IPS-18c (cell line): ENCODE results near the gene RBM5.

Source experiments
- H3K4me3 ChIP-seq: 2 replicates; pipeline ENCODE4 v1.7.0; 2013; ENCODE audit warnings: low read depth, mild to moderate bottlenecking, low read length, moderate library complexity; ENCODE audit not compliant: insufficient read depth
- H3K9me3 ChIP-seq: one replicate; pipeline ENCODE4 v1.6.1; 2013; ENCODE audit warnings: mild to moderate bottlenecking, low read length, moderate library complexity; ENCODE audit not compliant: control insufficient read depth, insufficient read depth

The RBM5 gene

GRCh38 chr3:50151728-50152127 lies 63.0 kb downstream of the RBM5 start:
- peaks cover 3% of the 10 kb centered on the region for H3K9me3 ChIP-seq
- no peak overlapping the region for H3K4me3 ChIP-seq

DNA sequence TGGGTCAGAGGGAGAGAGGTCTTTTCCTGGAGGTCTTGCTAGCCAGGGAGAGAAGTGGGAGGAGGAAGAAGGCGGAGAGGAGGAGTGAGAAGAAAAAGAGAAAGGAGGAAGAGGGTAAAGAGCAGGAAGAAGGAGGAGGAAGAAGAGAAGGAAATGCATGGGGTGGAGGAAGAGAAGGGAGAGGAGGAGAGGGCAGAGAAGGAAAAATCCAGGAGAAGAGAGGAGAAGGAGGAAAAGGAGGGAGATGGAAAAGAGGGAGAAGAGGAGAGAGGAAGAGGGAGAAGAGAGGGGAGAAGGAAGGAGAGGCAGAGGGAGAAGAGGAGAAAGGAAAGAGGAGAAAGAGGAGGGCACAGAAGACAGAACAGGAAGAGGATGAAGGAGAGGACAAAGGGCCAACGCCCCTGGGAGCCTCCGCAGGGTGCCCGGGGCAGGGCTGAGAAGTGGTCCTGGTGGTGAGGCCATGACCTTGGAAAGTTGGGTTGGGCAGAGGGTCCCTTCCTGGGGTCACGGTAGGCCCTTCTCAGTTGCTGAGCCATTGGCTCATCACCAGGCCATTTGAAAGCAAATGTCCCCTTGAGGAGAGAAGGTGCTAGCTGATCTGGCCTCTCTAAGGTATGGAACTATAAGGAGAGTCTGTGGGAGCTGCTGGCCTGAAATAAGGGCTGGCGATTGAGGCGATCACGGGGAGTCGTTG lies 65.2 kb downstream of the RBM5 start:
- Histone ChIP-seq H3K4me3 (peak overlapping the region; percentile 43), H3K9me3 (peaks cover 3% of the 10 kb centered on the region)

- Histone ChIP-seq H3K9me3 (peaks cover 3% of the 10 kb centered on the region), H3K4me3 (peak overlapping the region; percentile 43)
These were observed 65.7 kb downstream of the RBM5 start for GRCh38 chr3:50154476-50154839.

DNA sequence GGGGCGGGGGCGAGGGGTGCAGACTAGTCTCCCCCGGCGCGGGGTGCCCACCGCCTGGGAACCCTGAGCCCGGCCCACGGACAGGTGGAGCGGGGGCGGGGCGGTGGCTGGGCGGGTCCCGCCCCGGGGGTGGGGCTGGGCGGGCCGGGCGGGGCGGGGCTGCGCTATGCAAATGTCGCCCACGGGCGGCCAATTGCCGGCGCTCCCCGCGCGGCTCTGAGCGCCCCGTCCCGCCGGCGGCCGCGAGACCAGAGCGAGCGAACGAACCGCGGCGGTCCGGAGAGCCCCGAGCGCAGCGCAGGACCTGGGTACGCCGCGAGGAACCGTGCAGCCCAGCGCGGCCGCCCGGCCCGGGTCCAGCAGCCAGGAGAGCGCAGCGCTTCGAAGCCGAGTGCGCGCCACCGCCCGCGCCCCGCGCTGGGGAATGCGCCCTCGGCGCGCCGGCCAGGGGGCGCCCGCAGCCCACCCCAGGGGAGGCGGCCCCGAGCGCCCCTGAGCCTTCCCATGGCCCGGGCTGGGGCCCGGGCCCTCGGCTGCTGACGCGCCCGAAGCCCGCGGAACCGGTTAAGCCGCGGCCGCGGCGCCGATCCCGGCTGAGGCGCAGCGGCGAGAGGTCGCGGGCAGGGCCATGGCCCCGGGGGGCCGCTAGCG lies 66.2 kb downstream of the RBM5 start, which contains the start of gene SEMA3F:
Gene SEMA3F (plus strand): TSS at position 485 of the 651 bp plus-strand sequence. CDS start 4,299 bp downstream, outside the sequence.
- Histone ChIP-seq H3K4me3 (peak within 1 kb of the TSS; percentile 71), H3K9me3 (peaks cover 3% of the 10 kb centered on the region)

DNA sequence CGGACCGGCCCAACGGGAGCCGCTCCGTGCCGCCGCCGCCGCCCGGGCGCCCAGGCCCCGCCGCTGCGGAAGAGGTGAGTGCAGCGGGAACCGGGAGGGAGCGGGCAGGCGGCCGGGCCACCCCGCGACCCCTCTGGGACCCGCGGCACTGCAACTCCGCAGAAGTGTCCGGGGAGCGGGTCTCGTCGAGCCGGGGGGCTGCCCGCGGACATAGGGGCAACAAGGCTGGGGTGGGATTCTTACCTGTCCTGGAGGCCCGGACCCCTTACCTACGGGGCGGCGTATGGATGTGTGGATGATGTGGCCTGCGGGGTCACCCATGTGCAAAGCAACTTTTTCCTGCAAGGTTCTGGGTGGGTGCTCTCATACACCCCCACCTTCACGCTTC lies 66.8 kb downstream of the RBM5 start:
- Histone ChIP-seq H3K4me3 (peak overlapping the region; percentile 71), H3K9me3 (peaks cover 3% of the 10 kb centered on the region)

DNA sequence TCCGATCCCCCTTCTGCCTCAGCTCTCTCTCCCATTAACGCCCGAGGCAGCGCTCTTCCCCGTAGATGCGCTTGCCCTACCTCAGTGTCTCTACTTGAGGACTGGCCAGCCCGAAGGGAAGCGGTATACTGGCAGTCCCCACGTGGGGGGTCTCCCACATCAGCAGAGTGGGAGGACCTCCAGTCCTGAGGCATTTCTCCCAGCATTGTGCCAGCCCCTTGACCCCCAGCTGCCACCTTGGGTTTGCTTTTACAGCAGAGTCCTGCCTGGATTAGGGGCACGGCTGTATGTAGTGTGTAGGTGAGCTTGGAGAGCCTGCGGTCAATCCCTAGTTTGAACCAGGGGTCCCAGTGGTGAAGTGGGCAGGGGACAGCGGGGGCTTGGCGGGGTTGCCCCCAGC lies 67.2 kb downstream of the RBM5 start:
- H3K9me3 ChIP-seq, result peaks cover 3% of the 10 kb centered on the region
- peak overlapping the region; percentile 71 for H3K4me3 ChIP-seq

DNA sequence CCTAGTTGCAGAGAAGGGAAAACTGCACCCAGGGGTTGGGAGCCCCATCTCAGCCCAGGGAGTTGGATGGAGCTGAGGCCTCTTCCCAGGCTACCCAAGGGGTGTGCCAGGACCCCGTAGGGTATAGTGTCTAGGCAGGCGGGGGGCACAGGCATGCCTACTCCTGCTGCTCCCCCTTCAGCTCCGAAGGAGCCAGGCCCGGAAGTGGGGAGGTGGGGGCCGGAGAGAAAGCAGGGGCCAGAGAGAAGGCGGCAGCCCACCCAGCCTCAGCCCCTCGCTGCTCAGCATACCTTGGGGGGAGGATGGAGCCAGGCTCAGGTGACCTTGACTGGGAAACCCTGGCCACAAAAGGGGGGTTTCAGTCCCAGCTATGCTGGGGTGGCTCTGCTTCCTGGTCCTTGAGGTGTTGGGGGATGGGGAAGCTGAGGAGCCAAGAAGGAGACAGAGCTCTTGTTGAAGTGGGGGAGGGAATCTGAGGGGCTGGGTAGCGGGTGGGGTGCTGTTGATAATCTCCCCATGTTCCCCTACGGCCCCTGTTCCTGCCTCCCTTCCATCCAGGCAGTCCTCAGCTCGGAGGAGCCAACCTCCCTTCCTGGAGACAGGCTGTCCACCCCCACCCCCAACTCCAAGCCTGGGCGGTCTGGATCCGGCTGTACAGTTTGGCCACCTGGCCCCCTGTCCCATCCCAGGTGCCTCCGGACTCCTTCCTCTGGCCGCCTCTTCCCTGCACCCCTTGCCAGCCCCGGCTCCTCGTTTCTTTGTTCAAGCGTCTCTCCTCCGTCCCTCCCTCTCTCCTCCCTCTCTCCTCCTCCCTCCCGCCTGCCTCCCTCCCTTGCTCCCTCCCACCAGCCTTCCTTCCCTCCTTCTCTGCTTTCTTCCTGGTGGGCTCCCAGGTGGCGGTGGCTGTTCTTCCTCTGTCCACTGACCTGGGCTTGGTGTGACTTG lies 68.1 kb downstream of the RBM5 start:
- Histone ChIP-seq H3K4me3 (peak overlapping the region; percentile 71), H3K9me3 (peaks cover 3% of the 10 kb centered on the region)

DNA sequence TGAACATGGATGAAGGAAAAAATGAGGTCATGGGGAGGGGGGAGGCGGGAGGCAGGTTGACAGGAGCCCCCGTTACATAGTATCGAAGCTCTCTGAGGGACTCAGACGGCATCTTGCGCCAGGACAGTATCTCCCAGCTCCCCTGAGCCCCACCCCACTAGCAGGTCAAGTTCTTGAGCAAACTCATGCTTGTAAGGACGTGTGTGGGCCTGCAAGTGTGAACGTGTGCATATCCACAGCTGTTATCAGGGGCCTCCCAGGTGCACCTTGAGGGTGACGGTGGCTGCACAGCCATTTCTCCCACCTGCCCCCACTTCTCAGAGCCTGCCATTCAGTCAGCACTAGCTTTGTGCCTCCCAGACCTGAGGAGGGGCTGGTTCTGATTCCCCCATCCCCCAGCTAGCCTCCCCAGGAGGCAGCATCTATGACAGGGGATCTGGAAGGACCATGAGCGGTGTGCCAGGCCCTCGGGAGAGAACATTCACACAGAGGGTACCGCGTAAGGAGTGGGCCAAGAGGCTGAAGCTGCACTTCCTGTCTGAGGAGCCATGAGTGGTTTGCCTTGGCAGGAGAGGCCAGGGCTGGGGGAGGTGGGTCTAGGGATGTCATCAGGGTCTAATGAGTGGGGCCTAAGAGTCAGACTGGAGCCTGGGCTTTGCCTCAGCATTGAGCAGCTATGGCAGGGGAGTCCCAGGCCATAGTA lies 69.3 kb downstream of the RBM5 start:
- Histone ChIP-seq H3K4me3 (peak overlapping the region; percentile 6; the same call in 1 of the 2 replicates), H3K9me3 (peaks cover 3% of the 10 kb centered on the region)

- H3K9me3 ChIP-seq, result peaks cover 3% of the 10 kb centered on the region
- H3K4me3 ChIP-seq, result no peak overlapping the region
These were observed 69.9 kb downstream of the RBM5 start for GRCh38 chr3:50158530-50159146.

- H3K4me3 ChIP-seq, result no peak overlapping the region
- H3K9me3 ChIP-seq, result no peaks in the 10 kb centered on the region
These were observed 71.9 kb downstream of the RBM5 start for GRCh38 chr3:50160561-50160983.

DNA sequence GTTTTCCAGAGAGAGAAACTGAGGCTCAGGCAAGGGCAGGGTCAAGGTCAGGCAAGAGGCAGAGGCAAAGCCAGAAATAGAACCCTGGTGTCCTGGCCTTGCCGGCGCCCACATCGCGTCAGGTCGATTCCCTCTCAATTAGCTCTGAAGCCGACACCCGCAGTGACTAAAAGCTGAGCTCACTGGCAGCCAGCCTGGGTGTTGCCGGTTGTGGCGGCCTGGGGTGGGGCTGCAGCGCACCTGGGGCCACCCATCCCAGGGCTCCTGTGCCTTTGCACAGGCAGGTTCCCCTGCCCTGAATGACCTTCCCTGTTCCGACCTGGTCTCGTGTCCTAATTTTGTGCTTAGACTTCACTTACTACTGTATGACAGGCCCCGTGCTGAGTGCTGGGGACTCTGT lies 72.6 kb downstream of the RBM5 start:
- Histone ChIP-seq H3K4me3 (no peak overlapping the region), H3K9me3 (no peaks in the 10 kb centered on the region)

GRCh38 chr3:50162034-50162883 lies 73.5 kb downstream of the RBM5 start:
- H3K9me3 ChIP-seq, result no peaks in the 10 kb centered on the region
- H3K4me3 ChIP-seq, result no peak overlapping the region

- no peak overlapping the region for H3K4me3 ChIP-seq
- no peaks in the 10 kb centered on the region for H3K9me3 ChIP-seq
These were observed 75.1 kb downstream of the RBM5 start for GRCh38 chr3:50163572-50164455.

- Histone ChIP-seq H3K9me3 (no peaks in the 10 kb centered on the region), H3K4me3 (no peak overlapping the region)
These were observed 75.8 kb downstream of the RBM5 start for GRCh38 chr3:50164481-50164880.
